Memory B cell (primary cell): ENCODE data around the gene CASP14.
"Not testable (repeated sequence)": the region's sequence is repeated elsewhere in the genome, so short reads cannot be mapped to it uniquely, and the experiment has no call there.

Source experiments
- ATAC-seq: fragments of 150-1000 bp; cut with Tn5 transposase; 2 replicates; pipeline ENCODE4 v1.10.0; 2021; ENCODE audit warnings: low read depth, mild to moderate bottlenecking, moderate library complexity
- DNase-seq, 2 donors: peaks; one replicate each; pipeline ENCODE4 v3.0.0; 2022; ENCODE audit warnings: low spot score in 2 of 2
- H3K27ac Mint-ChIP-seq: one replicate; pipeline ENCODE4 v1.8.0; 2022; ENCODE audit warnings: mild to moderate bottlenecking, moderate library complexity, mixed read lengths
- H3K27me3 Mint-ChIP-seq: one replicate; pipeline ENCODE4 v1.8.0; 2022; ENCODE audit warnings: mixed read lengths
- H3K36me3 Mint-ChIP-seq: one replicate; pipeline ENCODE4 v1.8.0; 2022; ENCODE audit warnings: mild to moderate bottlenecking, mixed read lengths
- H3K4me1 Mint-ChIP-seq: one replicate; pipeline ENCODE4 v1.8.0; 2022; ENCODE audit warnings: mixed read lengths
- H3K4me3 Mint-ChIP-seq: one replicate; pipeline ENCODE4 v1.8.0; 2022; ENCODE audit warnings: mild to moderate bottlenecking, moderate library complexity, mixed read lengths
- H3K9me3 Mint-ChIP-seq: one replicate; pipeline ENCODE4 v1.8.0; 2022; ENCODE audit warnings: mixed read lengths

CASP14 gene, protein sequence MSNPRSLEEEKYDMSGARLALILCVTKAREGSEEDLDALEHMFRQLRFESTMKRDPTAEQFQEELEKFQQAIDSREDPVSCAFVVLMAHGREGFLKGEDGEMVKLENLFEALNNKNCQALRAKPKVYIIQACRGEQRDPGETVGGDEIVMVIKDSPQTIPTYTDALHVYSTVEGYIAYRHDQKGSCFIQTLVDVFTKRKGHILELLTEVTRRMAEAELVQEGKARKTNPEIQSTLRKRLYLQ

DNA sequence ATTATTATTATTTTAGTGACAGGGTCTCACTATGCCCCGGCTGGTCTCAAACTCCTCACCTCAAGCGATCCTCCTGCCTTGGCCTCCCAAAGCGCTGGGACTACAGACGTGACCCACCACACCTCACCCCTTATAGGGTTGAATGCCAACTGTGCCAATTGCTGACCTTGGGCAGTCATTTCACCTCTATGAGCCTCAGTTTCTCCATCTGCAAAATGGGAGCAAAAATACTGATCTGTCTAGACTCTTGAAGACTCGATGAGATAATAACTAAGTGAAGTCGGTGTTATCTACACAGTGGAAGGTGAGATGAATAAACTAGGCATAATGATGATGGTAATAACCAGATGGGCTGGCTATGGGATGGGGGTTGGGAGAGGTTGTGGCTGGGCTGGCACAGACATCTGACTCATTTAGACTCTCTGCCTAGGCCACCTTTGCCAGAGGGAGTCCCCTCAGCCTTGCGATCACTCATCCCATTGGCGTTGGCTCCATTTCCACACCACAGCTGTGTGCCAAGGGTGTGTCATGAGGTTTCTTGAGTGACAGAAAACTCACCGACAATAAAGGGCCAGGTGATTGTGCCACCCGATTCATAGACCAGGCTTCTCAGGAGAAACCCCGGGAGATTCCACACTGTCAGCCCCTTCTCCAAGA, at the start of gene CASP14:
TSS of gene CASP14 (plus strand) at position 596 of the 657 bp plus-strand sequence. CDS start 2,772 bp downstream, outside the sequence.
- no peak for DNase-seq
- no peak within 1 kb of the TSS for H3K4me3 Mint-ChIP-seq
- no peak for ATAC-seq
- H3K9me3 Mint-ChIP-seq: peaks cover 9% of the 10 kb centered on the region
- H3K4me1 Mint-ChIP-seq: no peaks in the 10 kb centered on the region
- H3K27ac Mint-ChIP-seq: no peak within 1 kb of the TSS
- H3K36me3 Mint-ChIP-seq: no peaks in the 10 kb centered on the region
- peaks cover 14% of the 10 kb centered on the region for H3K27me3 Mint-ChIP-seq

DNA sequence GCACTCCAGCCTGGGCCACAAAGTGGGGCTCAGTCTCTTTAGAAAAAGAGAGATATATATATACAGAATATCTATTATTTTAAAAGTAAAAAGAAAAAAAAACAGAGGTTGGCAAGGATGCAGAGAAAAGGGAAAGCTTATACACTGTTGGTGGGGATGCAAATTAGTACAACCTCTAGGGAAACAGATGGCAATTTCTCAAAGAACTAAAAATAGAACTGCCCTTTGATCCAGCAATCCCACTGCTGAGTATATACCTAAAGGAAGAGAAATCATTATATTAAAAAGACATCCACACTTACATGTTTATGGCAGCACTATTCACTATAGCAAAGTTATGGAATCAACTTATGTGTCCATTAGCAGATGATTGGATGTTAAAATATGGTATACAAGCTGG, 41.0 kb upstream of the CASP14 start:
- Mint-ChIP-seq H3K4me1 (peaks cover 2% of the 10 kb centered on the region), H3K27ac (no peak overlapping the region), H3K27me3 (peaks cover 11% of the 10 kb centered on the region), H3K36me3 (peaks cover 3% of the 10 kb centered on the region), H3K9me3 (peaks cover 2% of the 10 kb centered on the region), H3K4me3 (no peak overlapping the region)
- DNase-seq (no peak), ATAC-seq (no peak)

DNA sequence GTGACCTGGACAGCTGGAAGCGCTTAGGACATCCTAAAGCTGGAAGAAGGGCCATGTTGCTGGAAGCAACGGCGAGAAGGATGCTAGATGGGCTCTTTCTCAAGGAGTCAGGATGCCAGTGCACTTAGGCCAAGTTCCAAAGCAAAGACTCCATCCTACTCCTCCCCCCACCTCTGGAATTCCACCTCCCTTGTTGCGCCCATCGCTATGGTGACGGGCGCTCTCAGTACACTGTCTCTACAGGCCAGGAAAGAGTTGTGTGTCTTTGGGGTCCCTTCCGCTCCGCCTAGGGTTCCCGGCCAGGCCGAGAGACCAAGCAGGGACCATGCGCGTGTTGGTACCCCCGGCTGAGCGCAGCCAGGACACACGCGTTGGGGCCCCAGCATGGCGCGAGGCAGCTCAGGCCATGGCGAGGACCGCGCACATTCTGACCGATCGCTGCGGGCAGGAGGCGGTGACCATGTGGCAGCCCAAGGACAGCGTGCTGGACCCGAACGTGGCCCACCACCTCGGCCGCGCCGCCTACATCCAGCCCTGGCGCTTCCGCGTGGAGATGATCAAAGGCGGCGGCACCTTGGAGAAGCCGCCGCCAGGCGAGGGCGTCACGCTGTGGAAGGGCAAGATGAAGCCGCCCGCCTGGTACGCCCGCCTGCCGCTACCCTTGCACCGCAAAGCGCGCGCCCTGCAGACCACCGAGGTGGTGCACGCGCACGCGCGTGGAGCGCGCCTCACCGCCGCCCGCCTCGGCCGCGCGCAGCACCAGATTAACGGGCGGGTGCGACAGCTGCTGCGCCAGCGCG, 38.6 kb upstream of the CASP14 start:
- DNase-seq (no peak), ATAC-seq (no peak)
- Mint-ChIP-seq H3K4me3 (no peak overlapping the region), H3K27ac (no peak overlapping the region), H3K36me3 (peaks cover 3% of the 10 kb centered on the region), H3K4me1 (peaks cover 2% of the 10 kb centered on the region), H3K27me3 (peaks cover 15% of the 10 kb centered on the region), H3K9me3 (peaks cover 2% of the 10 kb centered on the region)

DNA sequence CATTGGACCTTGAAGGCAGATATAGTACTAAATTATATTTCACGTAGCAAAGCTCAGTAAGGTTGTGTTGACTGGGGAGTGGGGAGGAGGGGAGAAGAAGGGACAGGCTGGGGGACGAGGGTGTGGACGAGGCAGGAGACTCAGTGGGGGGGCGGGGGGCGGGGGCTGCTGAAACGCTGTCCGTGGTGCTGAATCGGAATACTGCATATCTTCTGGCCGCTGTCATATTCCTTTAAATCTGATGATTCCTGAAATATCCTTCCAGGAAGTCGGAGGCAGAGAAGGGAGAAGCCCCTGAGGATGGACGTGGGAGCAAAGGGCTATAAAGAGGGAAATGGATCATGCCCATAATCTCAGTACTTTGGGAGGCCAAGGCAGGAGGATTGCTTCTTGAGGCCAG, 34.7 kb upstream of the CASP14 start:
- Mint-ChIP-seq H3K27me3 (peaks cover 18% of the 10 kb centered on the region), H3K27ac (no peak overlapping the region)

DNA sequence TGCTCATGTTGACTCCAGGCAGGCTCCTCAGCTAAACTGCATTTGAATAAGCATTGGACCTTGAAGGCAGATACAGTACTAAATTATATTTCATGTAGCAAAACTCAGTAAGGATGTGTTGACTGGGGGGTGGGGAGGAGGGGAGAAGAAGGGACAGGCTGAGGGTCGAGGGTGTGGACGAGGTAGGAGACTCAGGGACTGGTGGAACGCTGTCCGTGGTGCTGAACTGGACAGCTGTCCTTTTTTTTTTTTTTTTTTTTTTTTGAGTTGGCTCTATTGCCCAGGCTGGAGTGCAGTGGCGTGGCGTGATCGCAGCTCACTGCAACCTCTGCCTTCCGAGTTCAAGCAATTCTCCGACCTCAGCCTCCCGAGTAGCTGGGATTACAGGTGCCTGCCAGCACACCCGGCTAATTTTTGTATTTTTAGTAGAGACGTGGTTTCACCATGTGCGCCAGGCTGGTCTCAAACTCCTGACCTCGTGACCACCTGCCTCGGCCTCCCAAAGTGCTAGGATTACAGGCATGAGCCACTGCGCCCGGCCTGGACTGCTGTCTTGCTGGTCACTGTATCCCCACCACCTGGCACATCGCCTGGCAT, 33.2 kb upstream of the CASP14 start:
- DNase-seq: no peak
- Mint-ChIP-seq H3K27me3 (peaks cover 14% of the 10 kb centered on the region), H3K4me1 (no peaks in the 10 kb centered on the region), H3K27ac (no peak overlapping the region), H3K9me3 (no peaks in the 10 kb centered on the region), H3K36me3 (no peaks in the 10 kb centered on the region), H3K4me3 (no peak overlapping the region)
- no peak for ATAC-seq

More for the DNA sequence above, 34.7 kb upstream of the CASP14 start:
- Mint-ChIP-seq H3K4me3 (no peak overlapping the region), H3K4me1 (no peaks in the 10 kb centered on the region), H3K9me3 (no peaks in the 10 kb centered on the region), H3K36me3 (no peaks in the 10 kb centered on the region)
- ATAC-seq (no peak), DNase-seq (no peak)

DNA sequence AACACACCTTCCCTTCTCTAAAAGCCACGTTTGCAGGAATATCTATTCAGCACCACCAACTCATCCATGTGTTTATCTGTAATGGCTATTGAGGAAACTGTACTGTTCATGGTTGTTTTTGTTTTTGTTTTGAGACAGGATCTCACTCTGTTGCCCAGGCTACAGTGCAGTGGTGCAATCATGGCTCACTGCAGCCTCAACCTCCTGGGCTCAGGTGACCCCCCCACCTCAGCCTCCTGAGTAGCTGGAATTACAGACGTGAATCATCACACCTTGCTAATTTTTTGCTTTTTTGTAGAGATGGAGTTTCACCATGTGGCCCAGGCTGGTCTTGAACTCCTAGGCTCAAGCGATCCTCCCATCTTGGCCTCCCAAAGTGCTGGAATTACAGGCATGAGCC, 30.4 kb upstream of the CASP14 start:
- not testable (repeated sequence) for H3K4me1 Mint-ChIP-seq, H3K27ac Mint-ChIP-seq, H3K9me3 Mint-ChIP-seq, ATAC-seq, H3K36me3 Mint-ChIP-seq, H3K4me3 Mint-ChIP-seq, DNase-seq
- peaks cover 16% of the 10 kb centered on the region for H3K27me3 Mint-ChIP-seq

DNA sequence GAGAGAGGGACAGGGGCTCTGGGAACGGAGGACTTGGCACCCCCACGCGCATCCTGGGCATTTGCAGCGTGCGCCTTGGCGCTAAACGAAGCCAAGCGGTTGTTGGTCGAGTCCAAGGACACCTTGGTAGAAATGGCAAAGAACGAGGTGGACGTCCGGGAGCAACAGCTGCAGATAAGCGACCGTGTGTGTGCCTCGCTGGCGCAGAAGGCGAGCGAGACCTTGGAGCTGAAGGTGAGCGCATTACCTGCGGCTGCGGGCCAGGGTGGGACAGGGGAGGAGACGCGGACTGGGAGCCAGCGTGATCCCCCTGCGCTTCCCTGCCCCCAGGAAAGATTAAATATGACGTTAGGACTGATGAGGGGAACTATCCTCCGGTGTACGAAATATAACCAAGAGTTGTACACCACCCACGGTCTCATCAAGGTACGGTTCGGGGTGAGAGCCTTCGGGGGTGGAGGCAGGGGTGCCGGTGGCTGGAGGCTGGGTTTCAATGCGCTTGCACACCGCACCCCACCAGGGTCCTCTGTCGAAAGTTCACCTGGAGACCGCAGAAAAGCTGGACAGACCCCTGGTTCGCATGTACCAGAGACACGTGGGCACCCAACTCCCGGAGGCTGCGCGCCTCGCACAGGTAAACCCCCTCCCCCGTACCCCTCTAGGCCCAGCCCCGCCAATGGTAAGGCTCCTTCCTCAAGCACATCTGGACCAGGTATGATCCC, 27.8 kb upstream of the CASP14 start:
- no peak for ATAC-seq
- no peak overlapping the region for H3K4me3 Mint-ChIP-seq
- no peaks in the 10 kb centered on the region for H3K9me3 Mint-ChIP-seq
- no peak overlapping the region for H3K27ac Mint-ChIP-seq
- H3K4me1 Mint-ChIP-seq: no peaks in the 10 kb centered on the region
- no peak for DNase-seq
- peaks cover 11% of the 10 kb centered on the region for H3K27me3 Mint-ChIP-seq
- H3K36me3 Mint-ChIP-seq: no peaks in the 10 kb centered on the region

DNA sequence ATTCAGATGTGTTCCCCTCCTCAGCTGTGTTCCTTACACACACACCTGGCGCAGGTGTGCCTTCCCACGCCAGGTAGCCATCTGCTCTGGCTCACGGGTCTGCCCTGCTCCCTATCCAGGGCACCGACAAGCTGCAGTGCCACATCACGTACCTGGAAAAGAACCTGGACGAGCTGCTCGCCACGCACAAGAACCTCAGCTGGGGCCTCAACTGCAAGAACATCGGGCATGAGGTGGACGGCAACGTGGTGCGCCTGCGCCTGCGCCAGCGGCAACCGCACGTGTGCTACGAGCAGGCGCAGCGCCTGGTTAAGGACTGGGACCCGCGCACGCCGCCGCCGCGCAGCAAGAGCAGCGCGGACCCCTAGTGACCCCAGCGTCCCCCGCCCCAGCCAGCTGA, 26.5 kb upstream of the CASP14 start:
- H3K27ac Mint-ChIP-seq: no peak overlapping the region
- no peak overlapping the region for H3K4me3 Mint-ChIP-seq
- no peaks in the 10 kb centered on the region for H3K9me3 Mint-ChIP-seq
- H3K27me3 Mint-ChIP-seq: peaks cover 9% of the 10 kb centered on the region
- no peaks in the 10 kb centered on the region for H3K36me3 Mint-ChIP-seq
- no peak for ATAC-seq
- no peaks in the 10 kb centered on the region for H3K4me1 Mint-ChIP-seq
- DNase-seq: no peak

DNA sequence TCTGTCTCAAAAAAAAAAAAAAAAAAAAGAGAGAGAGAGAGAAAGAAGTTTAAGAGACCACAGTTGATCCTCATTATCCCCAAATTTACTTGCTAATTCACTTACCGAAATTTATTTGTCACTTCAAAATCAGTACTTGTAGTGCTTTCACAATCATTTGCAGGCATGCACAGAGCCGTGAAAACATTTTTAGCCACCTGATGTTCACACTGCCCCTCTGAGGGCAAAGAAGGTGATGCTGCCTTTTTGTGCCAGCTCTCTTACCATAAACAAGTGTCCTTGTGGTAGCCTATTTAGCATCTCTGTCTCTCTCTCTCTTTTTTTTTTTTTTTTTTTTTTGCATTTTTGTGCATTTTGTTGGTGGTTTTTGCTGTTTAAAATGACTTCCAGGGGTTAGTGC, 24.1 kb upstream of the CASP14 start:
- Mint-ChIP-seq H3K27me3 (peaks cover 7% of the 10 kb centered on the region), H3K4me3 (no peak overlapping the region), H3K4me1 (no peaks in the 10 kb centered on the region), H3K9me3 (no peaks in the 10 kb centered on the region), H3K27ac (no peak overlapping the region), H3K36me3 (no peaks in the 10 kb centered on the region)
- no peak for DNase-seq
- peak; percentile 37 for ATAC-seq

DNA sequence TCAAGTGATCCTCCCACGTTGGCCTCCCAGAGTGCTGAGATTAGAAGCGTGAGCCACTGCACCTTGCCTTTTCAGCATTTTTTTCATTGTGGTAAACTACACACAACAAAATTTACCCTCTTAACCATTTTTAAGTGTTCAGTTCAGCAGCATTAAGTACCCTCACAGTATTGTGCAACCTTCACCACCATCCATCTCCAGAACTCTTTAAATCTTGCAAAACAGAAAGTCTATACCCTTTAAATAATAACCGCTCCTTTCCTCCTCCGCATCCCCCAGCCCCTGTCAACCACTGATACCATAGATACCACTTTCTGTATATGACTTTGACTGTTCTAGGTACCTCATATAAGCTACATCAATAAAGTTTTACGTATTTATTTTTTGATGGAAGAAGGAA, 20.8 kb upstream of the CASP14 start:
- ATAC-seq (no peak), DNase-seq (no peak)
- Mint-ChIP-seq H3K9me3 (peaks cover 2% of the 10 kb centered on the region), H3K4me3 (no peak overlapping the region), H3K27me3 (peaks cover 11% of the 10 kb centered on the region), H3K4me1 (no peaks in the 10 kb centered on the region), H3K36me3 (no peaks in the 10 kb centered on the region), H3K27ac (no peak overlapping the region)

DNA sequence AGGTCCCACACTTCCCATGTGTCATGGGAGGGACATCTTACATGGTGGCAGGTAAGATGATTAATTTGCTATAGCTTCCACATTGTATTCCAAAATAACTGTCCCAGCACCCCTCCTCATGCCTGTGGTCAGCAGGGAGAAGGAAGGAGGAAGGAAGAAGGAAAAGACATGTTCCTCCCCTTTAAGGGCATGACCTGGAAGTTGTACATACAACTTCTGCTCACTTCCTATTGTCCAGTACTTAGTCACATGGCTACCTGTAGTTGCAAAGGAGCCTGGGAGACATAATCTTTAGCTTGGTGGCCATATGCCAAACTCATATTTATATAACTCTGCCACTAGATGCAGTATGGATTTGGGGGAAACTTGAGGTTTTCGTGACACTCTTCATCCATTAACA, 17.6 kb upstream of the CASP14 start:
- Mint-ChIP-seq H3K27me3 (peaks cover 20% of the 10 kb centered on the region), H3K4me1 (no peaks in the 10 kb centered on the region), H3K9me3 (peaks cover 2% of the 10 kb centered on the region), H3K36me3 (no peaks in the 10 kb centered on the region), H3K4me3 (no peak overlapping the region), H3K27ac (no peak overlapping the region)
- DNase-seq: no peak
- ATAC-seq: no peak

DNA sequence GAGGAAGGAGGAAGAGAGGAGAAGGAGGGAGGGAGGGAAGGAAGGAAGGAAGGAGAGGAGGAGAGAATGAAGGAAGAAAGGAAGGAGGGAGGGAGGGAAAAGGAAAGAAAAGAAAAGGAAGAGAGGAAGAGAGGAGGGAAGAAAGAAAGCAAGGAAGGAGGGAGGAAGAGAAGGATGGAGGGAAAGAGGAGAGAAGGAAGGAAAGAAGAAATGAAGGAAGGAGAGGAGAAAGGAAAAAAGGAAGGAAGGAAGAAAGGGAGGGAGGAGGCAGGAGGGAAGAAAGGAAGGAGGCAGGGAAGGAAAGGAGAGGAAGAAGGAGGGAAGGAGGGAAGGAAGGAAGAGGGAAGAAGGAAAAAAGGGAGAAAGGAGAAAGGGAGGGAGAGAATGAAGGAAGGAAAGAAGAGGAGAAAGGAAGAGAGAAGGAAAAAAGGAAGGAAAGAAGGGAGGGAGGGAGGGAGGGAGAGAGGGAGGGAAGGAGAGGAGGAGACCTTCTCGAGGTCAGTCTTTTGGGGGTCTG, 13.4 kb upstream of the CASP14 start:
- H3K27ac Mint-ChIP-seq: no peak overlapping the region
- no peak for ATAC-seq
- peaks cover 2% of the 10 kb centered on the region for H3K9me3 Mint-ChIP-seq
- H3K27me3 Mint-ChIP-seq: peaks cover 20% of the 10 kb centered on the region
- no peaks in the 10 kb centered on the region for H3K4me1 Mint-ChIP-seq
- H3K4me3 Mint-ChIP-seq: no peak overlapping the region
- H3K36me3 Mint-ChIP-seq: no peaks in the 10 kb centered on the region
- DNase-seq: no peak

DNA sequence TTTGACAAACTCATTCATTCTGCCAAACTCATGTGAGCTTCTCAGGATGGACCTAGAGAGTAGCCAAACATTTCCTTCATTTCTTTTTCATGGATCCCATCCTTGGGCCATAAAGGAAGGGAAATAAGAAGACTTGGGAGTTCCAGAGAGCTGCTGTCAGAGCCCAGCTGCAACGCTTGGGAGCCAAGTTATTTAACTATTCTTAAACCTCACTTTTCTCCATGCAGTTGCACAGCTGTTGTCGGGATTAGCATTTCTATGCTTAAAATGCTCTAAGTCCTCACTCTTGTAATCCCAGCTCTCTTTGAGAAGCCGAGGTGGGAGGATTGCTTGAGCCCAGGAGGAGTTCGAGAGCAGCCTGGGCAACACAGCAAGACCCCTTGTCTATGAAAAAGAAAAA, 11.7 kb upstream of the CASP14 start:
- Mint-ChIP-seq H3K36me3 (no peaks in the 10 kb centered on the region), H3K9me3 (no peaks in the 10 kb centered on the region), H3K4me3 (no peak overlapping the region), H3K27me3 (peaks cover 13% of the 10 kb centered on the region), H3K4me1 (no peaks in the 10 kb centered on the region), H3K27ac (no peak overlapping the region)
- ATAC-seq (no peak), DNase-seq (no peak)
